A673 (cell line): ENCODE data around the gene MRPL34.

Experiments used
- CTCF ChIP-seq: fragments of 300-800, 200-600 bp; sonication (generic); conservative IDR thresholded peaks from 2 replicates; pipeline ENCODE4 v1.5.1; 2017; ENCODE audit warnings: low read depth, mild to moderate bottlenecking, antibody characterized with exemption, low read length, moderate library complexity, mixed read lengths
- EZH2 ChIP-seq: fragments of 200-600 bp; sonication (generic); IDR thresholded peaks from 2 replicates; pipeline ENCODE4 v1.6.1; 2017; ENCODE audit warnings: borderline replicate concordance, low read depth, mild to moderate bottlenecking, mixed read lengths, antibody characterized with exemption, low read length; ENCODE audit not compliant: poor library complexity, severe bottlenecking

- TF ChIP-seq CTCF (no peak), EZH2 (no peak)
Measured at GRCh38 chr19:17324357-17325114, 18.9 kb downstream of the MRPL34 start.
